Epithelial cell of proximal tubule (primary cell): ENCODE measurements around the gene SLC35B2. TPM values are rescaled to one million over a fixed set of nuclear protein-coding genes. Genes with fewer than 3 reads are reported as not detected.

Source experiments
- DNase-seq: peaks from one replicate; pipeline ENCODE4 v3.0.0-alpha.2; 2011; ENCODE audit warnings: low read depth
- H3K4me3 ChIP-seq: 2 replicates; pipeline ENCODE4 v1.5.1; 2011; ENCODE audit warnings: low read depth, mild to moderate bottlenecking, low read length
- total RNA-seq: library from RNA; depleted of rRNA; stranded (reverse); fragments of >200 nt; gene quantifications from 2 replicates; pipeline ENCODE4 v1.2.3, GENCODE V29; 2015
- TF ChIP-seq, protein P1 (sequence below): conservative IDR thresholded peaks from 2 replicates; pipeline ENCODE4 v1.5.1; 2012; ENCODE audit warnings: low read depth, mild to moderate bottlenecking, low read length

Gene SLC35B2
- total RNA-seq, 1 donor from 2014 or later, result 70.9 TPM

DNA sequence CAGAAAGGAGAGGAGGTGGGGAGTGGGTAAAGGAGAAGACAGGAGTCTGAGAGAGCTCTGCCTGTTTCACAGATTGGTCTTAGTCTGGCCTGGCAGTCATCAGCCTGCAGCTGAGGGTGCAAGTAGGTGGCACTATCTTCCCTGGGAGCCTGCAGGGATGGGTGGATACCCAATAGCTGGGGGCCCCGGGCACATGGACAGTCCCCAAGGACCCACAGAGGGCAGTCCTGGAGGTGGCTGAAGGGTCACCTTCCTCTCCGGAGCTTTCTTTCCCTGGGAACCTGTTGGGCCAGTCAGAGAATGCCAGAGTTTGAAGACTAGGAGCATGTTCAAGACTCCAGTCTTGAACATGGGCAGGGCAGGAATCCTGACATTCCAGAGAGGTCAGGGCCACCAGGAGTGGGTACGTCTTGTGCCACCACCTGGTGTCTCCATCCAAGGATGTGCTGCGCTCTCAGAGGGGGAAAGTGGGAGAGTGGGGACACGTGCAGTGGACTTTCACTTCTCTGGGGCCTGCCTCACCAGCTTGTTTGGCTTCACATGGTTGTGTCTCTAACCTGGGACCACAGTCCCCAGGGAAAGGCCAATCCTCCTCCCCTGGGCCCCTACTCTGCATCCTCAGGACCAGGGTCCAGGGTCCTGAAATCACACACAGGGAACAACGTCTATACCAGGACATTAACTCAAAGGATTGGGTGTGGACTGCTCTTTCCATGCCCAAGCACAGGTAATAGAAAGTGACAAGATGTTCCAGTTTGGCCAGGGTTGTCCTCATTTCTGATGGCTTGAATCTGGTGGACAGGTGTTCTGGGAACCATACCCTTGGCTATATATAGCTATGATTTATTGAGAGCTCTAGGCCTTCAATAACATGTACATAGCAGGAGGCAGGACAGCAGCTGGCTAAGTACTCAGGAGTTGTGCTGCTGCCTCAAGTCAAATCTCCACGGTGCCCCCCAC lies 37.8 kb upstream of the SLC35B2 start:
- H3K4me3 ChIP-seq, result no peak overlapping the region
- TF ChIP-seq, protein P1, sequence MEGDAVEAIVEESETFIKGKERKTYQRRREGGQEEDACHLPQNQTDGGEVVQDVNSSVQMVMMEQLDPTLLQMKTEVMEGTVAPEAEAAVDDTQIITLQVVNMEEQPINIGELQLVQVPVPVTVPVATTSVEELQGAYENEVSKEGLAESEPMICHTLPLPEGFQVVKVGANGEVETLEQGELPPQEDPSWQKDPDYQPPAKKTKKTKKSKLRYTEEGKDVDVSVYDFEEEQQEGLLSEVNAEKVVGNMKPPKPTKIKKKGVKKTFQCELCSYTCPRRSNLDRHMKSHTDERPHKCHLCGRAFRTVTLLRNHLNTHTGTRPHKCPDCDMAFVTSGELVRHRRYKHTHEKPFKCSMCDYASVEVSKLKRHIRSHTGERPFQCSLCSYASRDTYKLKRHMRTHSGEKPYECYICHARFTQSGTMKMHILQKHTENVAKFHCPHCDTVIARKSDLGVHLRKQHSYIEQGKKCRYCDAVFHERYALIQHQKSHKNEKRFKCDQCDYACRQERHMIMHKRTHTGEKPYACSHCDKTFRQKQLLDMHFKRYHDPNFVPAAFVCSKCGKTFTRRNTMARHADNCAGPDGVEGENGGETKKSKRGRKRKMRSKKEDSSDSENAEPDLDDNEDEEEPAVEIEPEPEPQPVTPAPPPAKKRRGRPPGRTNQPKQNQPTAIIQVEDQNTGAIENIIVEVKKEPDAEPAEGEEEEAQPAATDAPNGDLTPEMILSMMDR, result no peak
- no peak for DNase-seq

DNA sequence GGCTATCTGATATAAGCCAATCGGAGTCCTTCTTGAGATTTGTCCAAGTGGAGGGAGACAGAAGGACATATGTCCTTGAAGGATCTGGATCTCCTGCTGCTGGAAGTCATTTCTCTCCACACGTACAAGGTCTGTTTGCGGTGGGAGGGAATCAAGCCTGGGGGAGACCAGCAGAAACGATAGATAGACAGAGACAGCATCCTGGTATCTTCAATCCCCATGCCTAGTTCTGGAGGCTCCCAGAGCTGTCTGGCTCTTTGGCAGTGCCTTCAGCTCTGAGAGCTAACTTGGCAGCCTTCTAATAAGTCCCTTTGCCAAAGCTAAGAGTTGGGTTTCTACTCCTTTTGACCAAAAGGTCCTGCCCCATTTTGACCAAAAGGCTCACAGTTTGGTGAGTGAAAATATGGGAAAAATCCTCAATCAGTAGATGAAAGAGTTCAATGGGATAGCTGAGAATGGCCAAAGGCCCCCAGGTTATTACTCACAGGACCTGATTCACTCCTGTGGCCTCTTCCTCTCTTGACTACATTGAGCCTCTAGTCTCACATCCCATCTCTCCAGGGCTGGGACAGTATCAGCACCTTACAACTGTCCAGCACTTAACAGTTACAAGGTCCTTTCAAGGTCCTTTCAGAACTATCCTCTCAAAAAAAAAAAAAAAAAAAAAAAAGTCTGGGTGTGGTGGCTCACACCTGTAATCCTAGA lies 35.5 kb upstream of the SLC35B2 start:
- no peak for DNase-seq
- TF ChIP-seq, protein P1, result no peak
- H3K4me3 ChIP-seq, result no peak overlapping the region

DNA sequence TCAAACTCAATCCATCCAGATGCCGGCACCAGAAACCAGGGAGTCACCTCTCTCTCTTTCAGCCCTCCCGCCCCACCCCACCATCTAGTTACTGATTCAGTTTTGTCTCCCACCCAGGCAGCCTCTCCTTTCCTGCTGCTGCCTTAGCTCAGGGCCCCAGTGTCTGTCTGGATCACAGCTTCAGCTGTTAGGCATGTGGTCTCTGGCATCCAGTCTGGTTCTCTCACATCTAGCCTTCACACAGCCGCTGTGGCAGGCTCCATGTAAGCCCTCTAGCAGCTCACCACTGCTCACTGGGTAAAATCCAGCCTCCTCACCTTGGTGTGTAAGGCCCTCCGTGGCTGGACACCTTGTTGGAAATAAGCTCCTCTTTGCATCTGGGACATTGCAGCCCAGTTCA lies 34.5 kb upstream of the SLC35B2 start:
- DNase-seq, result no peak
- H3K4me3 ChIP-seq, result no peak overlapping the region
- TF ChIP-seq, protein P1, result no peak

DNA sequence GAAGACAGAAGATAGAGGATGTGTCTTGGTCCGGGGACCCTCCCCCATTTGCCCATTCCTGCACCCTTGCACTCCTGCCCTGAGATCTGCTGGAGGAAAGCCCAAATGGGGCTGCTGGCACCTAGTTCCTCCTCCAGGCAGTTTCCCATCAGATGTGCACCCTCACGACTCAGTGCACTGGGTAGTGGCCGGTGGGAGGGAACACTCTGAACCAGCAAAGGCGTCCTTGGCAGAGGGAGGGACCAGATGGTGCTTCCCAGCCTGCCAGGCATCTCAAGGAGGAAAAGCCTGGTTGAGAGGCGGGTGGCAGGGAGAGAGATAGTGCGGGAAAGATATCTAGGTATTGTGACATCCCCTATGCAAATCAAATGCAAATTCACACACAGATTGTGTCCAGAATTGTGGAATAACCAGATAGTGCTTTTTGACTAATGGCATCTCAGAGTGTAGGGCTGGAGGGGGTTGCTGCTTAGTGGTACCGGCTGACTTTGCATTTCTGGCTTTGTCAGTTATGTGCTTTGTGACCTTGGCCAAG lies 32.5 kb upstream of the SLC35B2 start:
- DNase-seq, result no peak
- H3K4me3 ChIP-seq, result no peak overlapping the region
- TF ChIP-seq, protein P1, result no peak

DNA sequence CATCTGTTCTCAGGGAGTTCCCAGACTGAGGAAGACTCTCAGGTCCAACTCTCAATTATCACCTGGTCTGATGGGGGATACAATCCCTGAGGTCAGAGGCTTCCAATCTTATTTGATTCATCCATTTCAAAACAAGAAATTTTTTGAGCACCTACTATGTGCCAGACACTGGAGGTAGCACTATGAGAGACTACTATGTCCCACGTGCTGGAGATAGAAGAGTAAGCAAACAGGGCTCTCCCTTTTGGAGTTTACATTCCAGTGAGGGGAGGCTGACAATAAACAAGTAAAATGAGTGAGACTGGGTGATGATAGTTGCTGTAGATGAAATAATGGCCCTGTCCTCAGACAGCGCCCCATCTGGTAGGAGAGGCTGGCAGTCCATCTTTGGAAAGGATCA lies 29.4 kb upstream of the SLC35B2 start:
- TF ChIP-seq, protein P1, result no peak
- no peak for DNase-seq

DNA sequence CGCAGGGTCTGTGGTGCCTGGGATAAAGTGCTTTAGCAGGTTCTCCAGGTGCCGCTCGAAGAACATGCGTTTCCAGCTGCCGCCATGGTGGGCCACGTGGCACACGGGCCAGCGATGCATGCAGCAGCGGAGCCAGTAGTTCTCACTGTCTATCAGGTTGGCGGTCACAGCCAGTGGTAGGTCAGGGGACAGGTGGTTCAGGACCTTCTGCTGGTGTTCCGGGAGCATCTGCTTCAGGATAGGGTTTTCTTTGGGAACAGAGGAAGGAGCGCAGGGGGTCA lies 28.9 kb upstream of the SLC35B2 start:
- TF ChIP-seq, protein P1, result no peak
- H3K4me3 ChIP-seq, result no peak overlapping the region
- no peak for DNase-seq

More for the DNA sequence above, 29.4 kb upstream of the SLC35B2 start:
- no peak overlapping the region for H3K4me3 ChIP-seq
